Bronchial epithelial cell (primary cell): ENCODE measurements around the gene CFTR. TPM values are rescaled to one million over a fixed set of nuclear protein-coding genes. Genes with fewer than 3 reads are reported as not detected.

Experiments
- DNase-seq: peaks from one replicate; pipeline ENCODE4 v3.0.0-alpha.2; 2010; ENCODE audit warnings: low read depth
- FAIRE-seq: peaks from 2 replicates; lab custom pipeline; 2011; peaks lifted over from hg19 to GRCh38; lab: Jason Lieb, UNC
- H3K27me3 ChIP-seq: 2 replicates; pipeline ENCODE4 v1.5.1; 2011; ENCODE audit warnings: low read length; ENCODE audit not compliant: control insufficient read depth, insufficient read depth
- H3K36me3 ChIP-seq: 2 replicates; pipeline ENCODE4 v1.5.1; 2011; ENCODE audit warnings: low read length; ENCODE audit not compliant: control insufficient read depth, insufficient read depth
- H3K4me3 ChIP-seq: 2 replicates; pipeline ENCODE4 v1.5.1; 2011; ENCODE audit warnings: mild to moderate bottlenecking, low read depth, low read length, control low read depth
- total RNA-seq: library from RNA; depleted of rRNA; stranded (reverse); fragments of >200 nt; gene quantifications from 2 replicates; pipeline ENCODE4 v1.2.1, GENCODE V29; 2014
- TF ChIP-seq, protein P1 (sequence below): IDR thresholded peaks from 2 replicates; pipeline ENCODE4 v1.5.1; 2011; ENCODE audit warnings: mild to moderate bottlenecking, moderate library complexity, low read length, control low read depth, inconsistent platforms; ENCODE audit not compliant: insufficient read depth, severe bottlenecking

CFTR gene
- total RNA-seq, 1 donor from 2014 or later: under 0.01 TPM

DNA sequence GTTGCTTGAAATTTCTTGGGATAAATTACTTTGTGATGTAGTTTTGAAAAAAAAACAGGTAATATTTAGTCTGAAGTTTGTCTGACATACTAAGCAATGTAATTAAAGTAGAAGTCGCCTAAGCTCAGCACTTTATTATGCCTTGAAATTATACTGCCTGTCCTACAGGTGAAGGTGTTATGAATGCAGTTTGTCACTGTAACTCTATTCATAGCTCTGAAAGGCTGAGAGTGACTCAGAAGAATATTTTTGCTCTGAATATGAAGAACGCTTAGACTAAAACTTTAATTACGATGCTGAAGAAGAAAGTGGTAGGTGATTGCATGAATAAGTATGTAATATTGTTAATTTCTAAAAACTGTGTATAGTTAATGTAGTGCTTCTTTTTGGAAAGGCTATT, 9.2 kb downstream of the CFTR start:
- Histone ChIP-seq H3K36me3 (no peaks in the 10 kb centered on the region), H3K4me3 (no peak overlapping the region), H3K27me3 (no peaks in the 10 kb centered on the region)
- DNase-seq: no peak
- no peak for FAIRE-seq
- TF ChIP-seq, protein P1, sequence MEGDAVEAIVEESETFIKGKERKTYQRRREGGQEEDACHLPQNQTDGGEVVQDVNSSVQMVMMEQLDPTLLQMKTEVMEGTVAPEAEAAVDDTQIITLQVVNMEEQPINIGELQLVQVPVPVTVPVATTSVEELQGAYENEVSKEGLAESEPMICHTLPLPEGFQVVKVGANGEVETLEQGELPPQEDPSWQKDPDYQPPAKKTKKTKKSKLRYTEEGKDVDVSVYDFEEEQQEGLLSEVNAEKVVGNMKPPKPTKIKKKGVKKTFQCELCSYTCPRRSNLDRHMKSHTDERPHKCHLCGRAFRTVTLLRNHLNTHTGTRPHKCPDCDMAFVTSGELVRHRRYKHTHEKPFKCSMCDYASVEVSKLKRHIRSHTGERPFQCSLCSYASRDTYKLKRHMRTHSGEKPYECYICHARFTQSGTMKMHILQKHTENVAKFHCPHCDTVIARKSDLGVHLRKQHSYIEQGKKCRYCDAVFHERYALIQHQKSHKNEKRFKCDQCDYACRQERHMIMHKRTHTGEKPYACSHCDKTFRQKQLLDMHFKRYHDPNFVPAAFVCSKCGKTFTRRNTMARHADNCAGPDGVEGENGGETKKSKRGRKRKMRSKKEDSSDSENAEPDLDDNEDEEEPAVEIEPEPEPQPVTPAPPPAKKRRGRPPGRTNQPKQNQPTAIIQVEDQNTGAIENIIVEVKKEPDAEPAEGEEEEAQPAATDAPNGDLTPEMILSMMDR: no peak

DNA sequence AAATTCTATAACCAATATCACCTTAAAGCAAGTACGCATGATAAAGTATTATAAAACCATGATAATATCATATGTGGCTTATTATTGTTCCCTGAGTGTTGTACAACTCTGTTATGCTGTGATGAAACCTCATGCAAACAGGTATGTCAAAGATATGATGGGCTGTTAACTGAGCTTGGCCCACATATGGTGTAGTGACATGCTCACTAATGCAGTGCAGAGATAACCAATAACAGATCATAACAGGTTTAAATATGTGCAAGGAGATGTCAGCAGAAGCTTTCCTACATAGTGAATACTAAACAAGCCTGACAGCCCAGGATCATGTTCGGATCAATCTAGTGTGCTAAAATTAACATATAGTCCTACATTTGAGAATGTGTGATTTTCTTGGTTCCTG, 9.6 kb downstream of the CFTR start:
- no peak for DNase-seq
- no peak for FAIRE-seq
- Histone ChIP-seq H3K27me3 (no peaks in the 10 kb centered on the region), H3K4me3 (no peak overlapping the region), H3K36me3 (no peaks in the 10 kb centered on the region)
- TF ChIP-seq, protein P1: no peak

DNA sequence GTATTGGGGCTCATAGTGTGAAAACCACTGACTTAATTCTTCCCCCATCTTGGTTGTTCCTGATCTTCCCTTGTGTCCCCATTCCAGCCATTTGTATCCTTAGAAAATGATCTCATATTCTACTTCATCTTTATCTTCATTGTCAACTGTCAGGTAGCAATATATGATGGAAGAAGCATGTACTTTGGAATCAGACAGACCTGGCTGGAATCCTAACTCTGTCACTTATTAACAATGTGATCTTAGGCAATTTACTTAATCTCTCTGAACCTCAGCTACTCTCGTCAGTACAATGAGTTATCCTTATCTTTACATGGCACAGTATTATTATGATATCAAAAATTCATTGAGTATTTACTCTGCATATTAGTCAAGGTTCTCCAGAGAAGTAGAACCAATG, 10.1 kb downstream of the CFTR start:
- Histone ChIP-seq H3K27me3 (no peaks in the 10 kb centered on the region), H3K4me3 (no peak overlapping the region), H3K36me3 (no peaks in the 10 kb centered on the region)
- FAIRE-seq: no peak
- no peak for DNase-seq
- TF ChIP-seq, protein P1: no peak

DNA sequence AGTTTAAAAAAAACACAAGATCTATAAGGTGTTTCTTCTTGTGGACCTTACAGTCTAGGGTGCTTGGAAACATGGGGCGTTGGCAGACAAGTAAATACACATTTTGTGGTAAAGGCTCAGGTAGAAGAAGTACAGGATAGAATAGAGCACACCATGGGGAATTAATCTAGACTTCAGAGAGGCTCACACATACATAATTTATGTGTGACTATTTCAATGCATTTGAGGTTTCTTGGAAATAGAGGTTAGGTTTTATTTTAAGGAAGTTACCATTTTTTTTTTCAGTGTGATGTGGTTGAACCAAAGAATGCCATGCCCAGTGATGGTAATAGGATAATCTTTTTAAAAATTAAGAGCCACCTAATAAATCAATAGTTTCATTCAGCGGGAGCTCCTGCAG, 12.8 kb downstream of the CFTR start:
- DNase-seq (no peak), FAIRE-seq (no peak)
- Histone ChIP-seq H3K27me3 (no peaks in the 10 kb centered on the region), H3K4me3 (no peak overlapping the region), H3K36me3 (no peaks in the 10 kb centered on the region)
- TF ChIP-seq, protein P1: no peak

DNA sequence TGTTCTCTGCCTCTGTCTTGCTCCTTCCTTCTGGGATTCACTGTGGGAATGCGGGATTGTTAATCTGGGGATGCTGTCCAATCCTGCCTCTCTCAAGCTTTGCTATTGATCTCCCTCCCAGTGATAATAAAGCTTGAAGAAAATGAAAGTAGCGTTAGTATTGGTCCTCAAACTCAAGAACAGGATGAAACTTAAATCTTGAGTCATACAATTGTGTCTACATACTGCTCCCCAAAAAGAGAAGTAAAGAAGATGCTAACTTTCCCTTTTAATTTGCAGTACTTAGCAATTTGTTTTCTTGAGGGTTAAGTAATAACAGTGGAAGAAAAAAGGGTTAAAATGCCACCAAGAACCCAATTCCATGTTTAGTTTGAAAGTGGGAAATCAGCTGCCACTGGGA, 13.6 kb downstream of the CFTR start:
- no peak overlapping the region for H3K4me3 ChIP-seq
- H3K36me3 ChIP-seq: no peaks in the 10 kb centered on the region
- FAIRE-seq (no peak), DNase-seq (no peak)
- H3K27me3 ChIP-seq: no peaks in the 10 kb centered on the region
- TF ChIP-seq, protein P1: no peak

DNA sequence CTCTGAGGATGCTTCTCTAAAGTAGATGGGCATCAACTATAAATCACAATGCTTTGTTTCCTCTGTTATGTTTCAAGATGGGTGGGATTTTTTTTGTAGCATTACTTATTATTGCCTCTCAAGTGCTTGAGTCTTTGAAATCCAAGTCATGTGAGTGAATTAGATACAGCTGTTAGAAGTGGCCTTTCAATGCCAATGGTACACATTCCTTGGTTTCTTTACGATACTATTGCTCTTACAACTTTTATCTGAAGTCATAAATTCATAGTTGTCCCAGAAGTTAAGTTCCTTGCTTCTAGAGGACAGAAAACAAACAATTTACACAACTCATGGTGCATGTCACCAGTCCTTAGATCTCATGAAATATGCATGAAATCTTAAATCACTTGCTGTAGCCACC, 15.5 kb downstream of the CFTR start:
- H3K4me3 ChIP-seq: no peak overlapping the region
- DNase-seq: no peak
- H3K36me3 ChIP-seq: no peaks in the 10 kb centered on the region
- H3K27me3 ChIP-seq: no peaks in the 10 kb centered on the region
- TF ChIP-seq, protein P1: no peak
- no peak for FAIRE-seq
